GM15510 (cell line): ENCODE measurements around the gene CCDC74B.
"Not testable (repeated sequence)": the region's sequence is repeated elsewhere in the genome, so short reads cannot be mapped to it uniquely, and the experiment has no call there.

Experiments used
- POLR2A ChIP-seq: IDR thresholded peaks from 3 replicates; pipeline ENCODE4 v1.6.1; 2011; ENCODE audit warnings: borderline replicate concordance; ENCODE audit not compliant: insufficient read length; ENCODE audit errors: extremely low read depth

Gene CCDC74B

GRCh38 chr2:130145006-130145414, at the start of gene CCDC74B:
TSS of gene CCDC74B (minus strand) at chr2:130145112. CDS start at chr2:130144996, 116 bp downstream.
- not testable (repeated sequence) for TF ChIP-seq POLR2A

- TF ChIP-seq POLR2A = no peak
Observed at GRCh38 chr2:130190237-130190636, 45.3 kb upstream of the CCDC74B start.

GRCh38 chr2:130187268-130187667, 42.4 kb upstream of the CCDC74B start:
- TF ChIP-seq POLR2A = no peak

GRCh38 chr2:130186391-130186790, 41.5 kb upstream of the CCDC74B start:
- no peak for TF ChIP-seq POLR2A

GRCh38 chr2:130185896-130186295, 41.0 kb upstream of the CCDC74B start:
- TF ChIP-seq POLR2A = no peak

- TF ChIP-seq POLR2A = no peak
Observed at GRCh38 chr2:130185436-130185835, 40.5 kb upstream of the CCDC74B start.

- no peak for TF ChIP-seq POLR2A
Observed at GRCh38 chr2:130183512-130184373, 38.8 kb upstream of the CCDC74B start.

- peak; percentile 68 for TF ChIP-seq POLR2A
Observed at GRCh38 chr2:130181880-130182682, 37.2 kb upstream of the CCDC74B start, which contains the start of gene MZT2B. TSS of gene MZT2B (plus strand) at chr2:130182262. CDS start at chr2:130182283, 21 bp downstream.

- peak; percentile 61 for TF ChIP-seq POLR2A
Observed at GRCh38 chr2:130181325-130181879, 36.5 kb upstream of the CCDC74B start, which contains the start of gene SMPD4. TSS of gene SMPD4 (minus strand) at chr2:130181602. CDS start at chr2:130176592, 5,010 bp downstream.

GRCh38 chr2:130169896-130170295, 25.0 kb upstream of the CCDC74B start:
- no peak for TF ChIP-seq POLR2A

GRCh38 chr2:130165293-130166016, 20.5 kb upstream of the CCDC74B start:
- TF ChIP-seq POLR2A = no peak

GRCh38 chr2:130162968-130163367, 18.1 kb upstream of the CCDC74B start:
- no peak for TF ChIP-seq POLR2A

GRCh38 chr2:130160131-130160530, 15.2 kb upstream of the CCDC74B start:
- no peak for TF ChIP-seq POLR2A

GRCh38 chr2:130158631-130159030, 13.7 kb upstream of the CCDC74B start:
- TF ChIP-seq POLR2A = no peak

GRCh38 chr2:130156624-130157004, 11.7 kb upstream of the CCDC74B start:
- TF ChIP-seq POLR2A = no peak
